BJ (cell line): ENCODE measurements around the gene PODN. TPM values are rescaled to one million over a fixed set of nuclear protein-coding genes. Genes with fewer than 3 reads are reported as not detected.
A peak's percentile ranks its signal among the peaks of the same experiment; 100 is the strongest.

Experiments
- CTCF ChIA-PET: fragments of 350-600 bp; formaldehyde crosslinking; extraction: SDS; loops from one replicate; lab custom pipeline; 2021; ENCODE audit warnings: antibody characterized with exemption, inconsistent platforms; lab: Yijun Ruan, JAX
- POLR2A ChIA-PET: fragments of 300-600 bp; sonication (Branson Sonifier 250); formaldehyde crosslinking; extraction: SDS; loops from one replicate; lab custom pipeline; 2021; ENCODE audit warnings: antibody characterized with exemption; lab: Charles Lee
- DNase-seq: peaks from one replicate; pipeline ENCODE4 v3.0.0-alpha.2; 2011; ENCODE audit warnings: low read depth
- H3K27me3 ChIP-seq: 2 replicates; pipeline ENCODE4 v1.6.0; 2011; ENCODE audit warnings: low read length; ENCODE audit not compliant: control insufficient read depth, insufficient read depth
- H3K36me3 ChIP-seq: 2 replicates; pipeline ENCODE4 v1.5.1; 2011; ENCODE audit warnings: low read length; ENCODE audit not compliant: control insufficient read depth, insufficient read depth
- H3K4me3 ChIP-seq: 2 replicates; pipeline ENCODE4 v1.5.1; 2011; ENCODE audit warnings: low read depth, mild to moderate bottlenecking, control low read depth, low read length
- polyA plus RNA-seq: library from polyadenylated mRNA; depleted of rRNA; stranded (reverse); fragments of >200 nt; gene quantifications from 2 replicates; pipeline ENCODE4 v1.2.3, GENCODE V29; 2011
- TF ChIP-seq, protein P1 (sequence below): IDR thresholded peaks from 2 replicates; pipeline ENCODE4 v1.5.1; 2011; ENCODE audit warnings: low read depth, mild to moderate bottlenecking, control low read depth, inconsistent platforms, low read length, moderate library complexity; ENCODE audit not compliant: insufficient read depth

Gene PODN
- polyA plus RNA-seq, 1 experiment: 107 TPM

DNA sequence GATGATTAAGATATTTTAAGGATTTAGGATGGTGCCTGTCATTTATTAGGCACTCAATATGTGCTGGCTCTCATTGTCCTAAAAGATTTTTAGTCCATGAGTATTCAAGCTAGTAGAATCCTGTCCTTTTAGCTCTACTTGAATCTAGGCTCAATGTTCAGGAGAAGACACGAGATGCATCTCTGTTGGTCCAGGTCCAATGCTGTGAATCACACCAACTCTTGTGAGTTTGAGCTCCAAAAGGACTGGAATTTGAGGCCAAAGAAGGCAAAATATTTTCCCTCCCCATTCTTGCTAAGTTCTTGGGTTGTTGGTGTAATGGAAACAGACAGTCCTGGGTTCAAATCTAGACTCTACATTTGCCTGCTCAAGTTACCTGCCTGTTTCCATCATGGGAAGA lies 1.4 kb upstream of the PODN start:
- ChIA-PET CTCF (interaction anchor here (0.9 to 1.7 kb wide), 6 partner anchors 9 to 218 kb away, joined by 3 to 6 read pairs (median 4); no protein-coding TSS in a partner anchor), POLR2A (interaction anchor here (0.6 to 0.9 kb wide), 2 partner anchors 17 to 120 kb away, joined by 3 to 6 read pairs; no protein-coding TSS in a partner anchor)
- Histone ChIP-seq H3K27me3 (no peaks in the 10 kb centered on the region), H3K4me3 (no peak overlapping the region), H3K36me3 (peaks cover 3% of the 10 kb centered on the region; the same call in 1 of the 2 replicates)
- peak; percentile 88 for DNase-seq
- TF ChIP-seq, protein P1, sequence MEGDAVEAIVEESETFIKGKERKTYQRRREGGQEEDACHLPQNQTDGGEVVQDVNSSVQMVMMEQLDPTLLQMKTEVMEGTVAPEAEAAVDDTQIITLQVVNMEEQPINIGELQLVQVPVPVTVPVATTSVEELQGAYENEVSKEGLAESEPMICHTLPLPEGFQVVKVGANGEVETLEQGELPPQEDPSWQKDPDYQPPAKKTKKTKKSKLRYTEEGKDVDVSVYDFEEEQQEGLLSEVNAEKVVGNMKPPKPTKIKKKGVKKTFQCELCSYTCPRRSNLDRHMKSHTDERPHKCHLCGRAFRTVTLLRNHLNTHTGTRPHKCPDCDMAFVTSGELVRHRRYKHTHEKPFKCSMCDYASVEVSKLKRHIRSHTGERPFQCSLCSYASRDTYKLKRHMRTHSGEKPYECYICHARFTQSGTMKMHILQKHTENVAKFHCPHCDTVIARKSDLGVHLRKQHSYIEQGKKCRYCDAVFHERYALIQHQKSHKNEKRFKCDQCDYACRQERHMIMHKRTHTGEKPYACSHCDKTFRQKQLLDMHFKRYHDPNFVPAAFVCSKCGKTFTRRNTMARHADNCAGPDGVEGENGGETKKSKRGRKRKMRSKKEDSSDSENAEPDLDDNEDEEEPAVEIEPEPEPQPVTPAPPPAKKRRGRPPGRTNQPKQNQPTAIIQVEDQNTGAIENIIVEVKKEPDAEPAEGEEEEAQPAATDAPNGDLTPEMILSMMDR: no peak

DNA sequence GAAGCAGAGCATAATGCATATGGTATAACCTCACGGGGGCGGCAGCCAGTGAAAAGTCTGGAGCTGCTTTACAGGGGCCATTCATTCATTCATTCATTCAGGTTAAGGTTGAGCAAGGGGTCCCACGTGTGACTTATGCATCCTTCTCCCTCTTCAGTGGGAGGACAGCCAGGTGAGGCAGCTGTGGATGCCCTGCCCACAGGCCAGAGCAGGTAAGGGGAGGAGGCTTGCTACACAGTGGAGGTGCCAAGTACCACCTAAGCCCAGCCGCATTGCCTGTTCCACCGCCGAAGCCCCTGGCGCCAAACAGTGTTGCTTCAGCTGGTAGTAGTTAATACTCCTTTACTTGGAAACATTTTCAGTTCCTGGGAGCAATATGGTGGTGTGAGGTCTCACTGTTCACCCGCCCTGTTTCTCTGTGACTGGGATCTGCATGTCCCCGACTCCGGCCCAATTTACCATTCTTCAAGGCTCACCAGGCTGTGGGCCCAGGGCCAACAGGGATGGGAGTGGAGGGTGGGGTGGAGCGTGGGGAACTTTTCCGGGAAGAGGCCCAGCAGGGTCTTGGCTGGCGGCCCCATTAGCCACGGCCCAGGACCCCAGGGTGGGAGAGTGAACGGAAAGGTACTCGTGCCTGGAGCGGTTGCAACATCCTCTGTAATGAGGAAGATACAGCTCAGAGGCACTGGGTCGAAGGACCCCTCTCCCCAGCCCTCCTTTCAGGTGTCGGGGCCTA lies 722 bp upstream of the PODN start:
- CTCF ChIA-PET: interaction anchor here (0.9 to 1.7 kb wide), 6 partner anchors 10 to 217 kb away, joined by 3 to 6 read pairs (median 4); no protein-coding TSS in a partner anchor
- no peak for DNase-seq

DNA sequence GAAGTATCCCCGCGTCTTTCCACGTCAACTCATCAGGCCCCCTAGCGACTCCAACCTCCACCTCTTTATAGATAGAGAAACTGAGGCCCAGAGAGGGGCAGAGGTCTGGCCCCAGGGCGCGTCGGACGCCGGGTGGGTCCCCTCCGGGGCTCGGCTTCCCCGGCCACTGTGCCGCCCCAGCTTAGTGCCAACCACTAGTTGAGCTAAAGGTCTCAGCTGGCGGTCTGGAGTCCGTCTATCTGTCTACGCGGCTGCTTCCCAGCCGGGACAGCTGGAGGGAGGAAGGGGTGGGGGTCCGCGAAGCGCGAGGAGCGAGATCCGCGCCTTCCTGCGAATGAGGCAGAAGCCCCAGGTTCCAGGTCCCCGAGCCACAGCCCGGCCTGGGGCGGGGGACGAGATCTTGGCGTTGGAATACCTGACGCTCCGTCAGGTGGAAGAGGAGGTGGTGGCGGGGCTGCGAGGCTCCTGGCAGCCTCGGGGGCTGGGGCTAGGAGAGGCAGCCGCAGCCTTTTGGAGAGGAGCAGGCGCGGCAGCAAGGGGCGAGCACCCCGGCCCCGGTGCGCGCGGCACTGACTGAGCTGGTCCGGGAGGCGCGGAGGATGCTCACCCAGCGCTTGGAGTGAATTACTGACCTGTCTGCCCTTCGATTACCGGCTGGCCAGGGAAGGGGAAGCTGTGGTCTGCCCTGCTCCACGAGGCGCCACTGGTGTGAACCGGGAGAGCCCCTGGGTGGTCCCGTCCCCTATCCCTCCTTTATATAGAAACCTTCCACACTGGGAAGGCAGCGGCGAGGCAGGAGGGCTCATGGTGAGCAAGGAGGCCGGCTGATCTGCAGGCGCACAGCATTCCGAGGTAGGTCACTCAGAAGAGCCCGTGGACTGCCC lies 937 bp downstream of the PODN start:
- ChIA-PET CTCF (interaction anchor here (1.0 kb wide), 1 partner anchor 16 kb away, joined by 3 read pairs; no protein-coding TSS in a partner anchor), POLR2A (no interaction called here)
- H3K27me3 ChIP-seq: no peaks in the 10 kb centered on the region
- H3K36me3 ChIP-seq: peaks cover 5% of the 10 kb centered on the region; the same call in 1 of the 2 replicates
- no peak for DNase-seq
- peak overlapping the region; percentile 78 for H3K4me3 ChIP-seq
- TF ChIP-seq, protein P1: peak; percentile 27; the same call in 1 of the 2 replicates

More for the DNA sequence above, 722 bp upstream of the PODN start:
- POLR2A ChIA-PET: interaction anchor here (0.6 to 0.9 kb wide), 2 partner anchors 18 to 119 kb away, joined by 3 to 6 read pairs; no protein-coding TSS in a partner anchor
- H3K27me3 ChIP-seq: no peaks in the 10 kb centered on the region
- peak overlapping the region; percentile 78 for H3K4me3 ChIP-seq
- peaks cover 3% of the 10 kb centered on the region; the same call in 1 of the 2 replicates for H3K36me3 ChIP-seq
- TF ChIP-seq, protein P1: no peak

DNA sequence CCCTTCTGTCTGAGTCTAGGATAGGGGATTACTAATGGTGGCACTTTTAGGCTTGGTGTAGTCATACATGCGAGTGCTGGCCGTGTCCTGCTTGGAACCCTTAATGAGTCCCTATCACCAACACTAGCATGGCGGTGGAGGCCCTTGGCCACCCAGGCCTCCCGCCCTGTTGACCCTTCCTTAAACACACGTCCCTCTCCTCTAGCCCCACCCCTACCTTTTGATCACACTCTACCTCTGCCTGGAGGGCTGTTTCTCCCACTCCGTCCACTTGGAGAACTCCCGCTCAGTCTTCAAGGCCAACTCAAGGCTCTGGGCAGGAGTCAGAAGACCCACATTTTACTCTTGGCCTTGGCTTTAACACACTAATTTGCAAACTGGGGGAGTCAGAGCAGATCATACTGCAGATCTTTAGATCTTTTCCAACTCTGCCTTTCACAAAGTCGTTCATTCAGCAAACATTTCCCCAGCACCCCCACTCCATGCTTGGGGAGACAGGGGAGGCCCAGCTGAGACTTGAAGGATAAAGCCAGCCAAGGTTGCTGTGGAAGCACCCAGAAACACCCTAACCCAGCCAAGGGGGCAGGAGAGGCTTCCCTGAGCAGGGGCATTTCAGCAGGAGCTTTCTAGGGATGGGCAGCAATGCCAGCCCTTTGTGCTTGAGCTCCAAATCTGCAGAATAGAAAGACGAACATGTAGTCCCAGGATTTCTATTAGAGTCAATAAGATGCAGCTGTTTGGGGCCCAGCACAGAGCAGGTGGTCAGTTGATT lies 1.9 kb downstream of the PODN start:
- ChIA-PET POLR2A (interaction anchor here (0.7 kb wide), 1 partner anchor 13 kb away, joined by 3 read pairs; no protein-coding TSS in a partner anchor), CTCF (interaction anchor here (1.0 to 1.3 kb wide), 2 partner anchors 15 to 122 kb away, joined by 3 read pairs; no protein-coding TSS in a partner anchor)
- Histone ChIP-seq H3K36me3 (peaks cover 7% of the 10 kb centered on the region; the same call in 1 of the 2 replicates), H3K27me3 (no peaks in the 10 kb centered on the region), H3K4me3 (peak overlapping the region; percentile 78)
- no peak for DNase-seq
- TF ChIP-seq, protein P1: no peak
